HCT116 (cell line): ENCODE data around the gene RARS2. TPM values are rescaled to one million over a fixed set of nuclear protein-coding genes. Genes with fewer than 3 reads are reported as not detected.

Experiments
- ATAC-seq: fragments of 200-7000 bp; cut with Tn5 transposase; 2 replicates; pipeline ENCODE4 v1.9.1; 2020; ENCODE audit warnings: mild to moderate bottlenecking, moderate library complexity
- BruUV-seq: library from RNA; stranded (reverse); fragments of 400-500 nt; replicated peaks from 2 replicates; lab custom pipeline; 2021; lab: Mats Ljungman, UMichigan
- CTCF ChIA-PET: fragments of 300-600 bp; sonication (Branson Sonifier 250); formaldehyde crosslinking; loops from one replicate; lab custom pipeline; 2021; ENCODE audit warnings: antibody characterized with exemption; lab: Charles Lee
- POLR2A ChIA-PET: fragments of 300-600, 350-600 bp; sonication (Branson Sonifier 250); formaldehyde crosslinking; loops from one replicate; lab custom pipeline; 2021; ENCODE audit warnings: antibody characterized with exemption; lab: Charles Lee
- RAD21 ChIA-PET, 2 experiments: fragments of 300-600 bp; sonication (Branson Sonifier 250); formaldehyde crosslinking; loops; one replicate each; lab custom pipeline; 2023; ENCODE audit warnings: low total read pairs in 2 of 2; ENCODE audit not compliant: uncharacterized antibody in 2 of 2, unreplicated experiment in 2 of 2, low non-redundant PET in 1 of 2; lab: Charles Lee
- DNase-seq: peaks from one replicate; pipeline ENCODE4 v3.0.0-alpha.2; 2010; ENCODE audit warnings: low read depth, low spot score
- H2AFZ ChIP-seq: fragments of 200-600 bp; shearing (Covaris generic), sonication (generic); 2 replicates; pipeline ENCODE4 v1.6.1; 2017; ENCODE audit warnings: low read depth, mixed run types, mixed read lengths, antibody characterized with exemption, low read length; ENCODE audit not compliant: poor library complexity, severe bottlenecking
- H3K27ac ChIP-seq: 2 replicates; pipeline ENCODE4 v1.5.1; 2012; ENCODE audit warnings: low read depth, low read length
- H3K27me3 ChIP-seq: fragments of 200-600 bp; sonication (generic); 2 replicates; pipeline ENCODE4 v1.6.1; 2016; ENCODE audit warnings: mixed run types, low read length, mixed read lengths; ENCODE audit not compliant: insufficient read depth
- H3K36me3 ChIP-seq, 2 experiments: fragments of 200-500 bp in 1 of 2; fragments of 200-600 bp in 1 of 2; sonication (Bioruptor generic) in 1 of 2; sonication (generic) in 1 of 2; 2 replicates each; pipeline versions ENCODE4 v1.5.1 to v1.6.1; 2014 to 2016; ENCODE audit warnings: low read length in 2 of 2, inconsistent platforms in 1 of 2, mixed read lengths in 1 of 2, mixed run types in 1 of 2; ENCODE audit not compliant: insufficient read depth in 2 of 2, control insufficient read depth in 1 of 2
- H3K4me1 ChIP-seq, 2 experiments: fragments of 200-600 bp in 1 of 2; sonication (generic) in 1 of 2; 2 replicates each; pipeline versions ENCODE4 v1.5.1 to v1.6.1; 2012 to 2017; ENCODE audit warnings: low read length in 2 of 2, inconsistent platforms in 1 of 2, mild to moderate bottlenecking in 1 of 2, mixed read lengths in 1 of 2, mixed run types in 1 of 2, moderate library complexity in 1 of 2; ENCODE audit not compliant: insufficient read depth in 2 of 2, control insufficient read depth in 1 of 2
- H3K4me2 ChIP-seq: fragments of 200-600 bp; sonication (generic); 2 replicates; pipeline ENCODE4 v1.6.1; 2017; ENCODE audit warnings: mixed run types, low read length, mixed read lengths
- H3K4me3 ChIP-seq, 2 experiments: fragments of 200-600 bp in 1 of 2; sonication (generic) in 1 of 2; replicated peaks in 1 of 2; 2 replicates each; pipeline ENCODE4 v1.5.1; 2011 to 2016; ENCODE audit warnings: low read length in 2 of 2, control low read depth in 1 of 2, low read depth in 1 of 2, mild to moderate bottlenecking in 1 of 2, mixed read lengths in 1 of 2, mixed run types in 1 of 2
- H3K79me2 ChIP-seq: fragments of 200-600 bp; sonication (generic); 2 replicates; pipeline ENCODE4 v1.6.1; 2017; ENCODE audit warnings: mild to moderate bottlenecking, mixed run types, low read length, moderate library complexity, mixed read lengths; ENCODE audit not compliant: insufficient read depth
- H3K9ac ChIP-seq: fragments of 200-600 bp; sonication (generic); 2 replicates; pipeline ENCODE4 v1.6.1; 2016; ENCODE audit warnings: low read length, mixed read lengths
- H3K9me2 ChIP-seq: fragments of 200-600 bp; sonication (generic), shearing (Covaris generic); 2 replicates; pipeline ENCODE4 v1.6.1; 2017; ENCODE audit warnings: mixed run types, mild to moderate bottlenecking, moderate library complexity; ENCODE audit not compliant: insufficient read depth
- H3K9me3 ChIP-seq, 2 experiments: fragments of 200-500 bp in 1 of 2; fragments of 200-600 bp in 1 of 2; sonication (Bioruptor generic) in 1 of 2; sonication (generic) in 1 of 2; 2 replicates each; pipeline ENCODE4 v1.6.1; 2014 to 2017; ENCODE audit warnings: low read length in 2 of 2, mixed read lengths in 2 of 2, inconsistent platforms in 1 of 2, low read depth in 1 of 2, mild to moderate bottlenecking in 1 of 2, mixed run types in 1 of 2, moderate library complexity in 1 of 2; ENCODE audit not compliant: control insufficient read depth in 1 of 2, insufficient read depth in 1 of 2
- H4K20me1 ChIP-seq: fragments of 200-600 bp; sonication (generic), shearing (Covaris generic); 2 replicates; pipeline ENCODE4 v1.6.1; 2017; ENCODE audit warnings: mixed run types, mild to moderate bottlenecking, moderate library complexity; ENCODE audit not compliant: insufficient read depth
- ATF3 ChIP-seq: IDR thresholded peaks from 2 replicates; pipeline ENCODE4 v1.6.1; 2012
- CBX3 ChIP-seq: IDR thresholded peaks from 2 replicates; pipeline ENCODE4 v1.6.1; 2012; ENCODE audit warnings: low read depth
- EGR1 ChIP-seq: IDR thresholded peaks from 2 replicates; pipeline ENCODE4 v1.6.1; 2012; ENCODE audit warnings: low read depth
- ELF1 ChIP-seq: IDR thresholded peaks from 2 replicates; pipeline ENCODE4 v1.6.1; 2012; ENCODE audit warnings: low read depth, borderline replicate concordance
- EZH2 ChIP-seq: fragments of 200-600 bp; sonication (generic); IDR thresholded peaks from 2 replicates; pipeline ENCODE4 v1.6.1; 2017; ENCODE audit warnings: antibody characterized with exemption, mixed run types
- EZH2phosphoT487 ChIP-seq: fragments of 200-600 bp; IDR thresholded peaks from 2 replicates; pipeline ENCODE4 v1.6.1; 2018; ENCODE audit warnings: antibody characterized with exemption, borderline replicate concordance
- FOSL1 ChIP-seq: IDR thresholded peaks from 2 replicates; pipeline ENCODE4 v1.6.1; 2012; ENCODE audit warnings: low read depth
- MAX ChIP-seq: IDR thresholded peaks from 2 replicates; pipeline ENCODE4 v1.6.1; 2012
- POLR2A ChIP-seq: IDR thresholded peaks from 2 replicates; pipeline ENCODE4 v1.7.0; 2011; ENCODE audit warnings: borderline replicate concordance; ENCODE audit not compliant: insufficient read depth, insufficient read length; ENCODE audit errors: extremely low read depth
- REST ChIP-seq: IDR thresholded peaks from 2 replicates; pipeline ENCODE4 v1.6.1; 2012; ENCODE audit warnings: low read depth
- SP1 ChIP-seq: IDR thresholded peaks from 2 replicates; pipeline ENCODE4 v1.6.1; 2012; ENCODE audit warnings: low read depth
- SRF ChIP-seq: IDR thresholded peaks from 2 replicates; pipeline ENCODE4 v1.6.1; 2012; ENCODE audit warnings: low read depth
- TCF7L2 ChIP-seq: IDR thresholded peaks from 2 replicates; pipeline ENCODE4 v1.7.0; 2011; ENCODE audit warnings: borderline replicate concordance, inconsistent platforms; ENCODE audit not compliant: insufficient read depth, insufficient read length; ENCODE audit errors: extremely low read depth
- YY1 ChIP-seq: IDR thresholded peaks from 2 replicates; pipeline ENCODE4 v1.6.1; 2011; ENCODE audit warnings: low read length, low read depth, moderate library complexity, mild to moderate bottlenecking; ENCODE audit not compliant: insufficient replicate concordance; ENCODE audit errors: extremely low read depth
- ZNF274 ChIP-seq: fragments of 200-500 bp; sonication (Bioruptor generic); IDR thresholded peaks from 2 replicates; pipeline ENCODE4 v1.6.1; 2014; ENCODE audit warnings: mild to moderate bottlenecking, low read depth, low read length, inconsistent platforms
- intact Hi-C: fragments of 100-400 bp; cut with micrococcal nuclease; formaldehyde crosslinking; loops from 2 replicates; pipeline ENCODE4 v1.10.0; 2022
- total RNA-seq: library from RNA; stranded (reverse); gene quantifications from one replicate; pipeline ENCODE4 v1.2.1, GENCODE V29; 2021; ENCODE audit not compliant: unreplicated experiment

The RARS2 gene
- total RNA-seq, 1 experiment from 2014 or later: 34.8 TPM

- Histone ChIP-seq H3K27ac (no peak overlapping the region), H3K9me2 (no peaks in the 10 kb centered on the region), H3K4me2 (peak overlapping the region; percentile 79), H3K9me3 (no peaks in the 10 kb centered on the region), H3K27me3 (no peaks in the 10 kb centered on the region), H2AFZ (no peak overlapping the region), H3K79me2 (peaks cover 94% of the 10 kb centered on the region), H3K9ac (peak overlapping the region; percentile 90), H3K4me1 (peaks cover 0 to 16% of the 10 kb centered on the region in 2 experiments; a peak in 3 of 4 replicates), H3K4me3 (peak overlapping the region; percentile 85 to 88), H4K20me1 (no peaks in the 10 kb centered on the region), H3K36me3 (peaks cover 3 to 5% of the 10 kb centered on the region in 2 experiments; a peak in 2 of 4 replicates)
- ChIA-PET RAD21 (no interaction called here), CTCF (no interaction called here), POLR2A (no interaction called here)
- ATAC-seq (no peak), DNase-seq (no peak)
- intact Hi-C loops: no loop called here
- TF ChIP-seq TCF7L2 (no peak), YY1 (no peak), ZNF274 (no peak), CBX3 (no peak), EZH2 (no peak), ATF3 (no peak), EZH2phosphoT487 (no peak), ELF1 (no peak), SP1 (no peak), REST (no peak; the same call in 1 of the 2 replicates), EGR1 (no peak), POLR2A (no peak), SRF (no peak), FOSL1 (no peak), MAX (no peak)
- BruUV-seq: no TSS peak
Measured at GRCh38 chr6:87590990-87591389, 1.2 kb upstream of the RARS2 start.
